ENCODE results near the gene PTH1R. TPM values are rescaled to one million over a fixed set of nuclear protein-coding genes. Genes with fewer than 3 reads are reported as not detected.
A peak's percentile ranks its signal among the peaks of the same experiment; 100 is the strongest.

The PTH1R gene
- total and polyA plus RNA-seq, 2 experiments from 2014 or later, result 0.60 to 1.3 TPM

- Histone ChIP-seq H3K4me2 (ENCODE audit: unreplicated experiment) (no peak overlapping the region), H3K9ac (no peak overlapping the region), H3K4me3 (no peak overlapping the region), H4K20me1 (ENCODE audit: insufficient read depth) (no peaks in the 10 kb centered on the region), H3K9me3 (ENCODE audit: low read depth) (peaks cover 3% of the 10 kb centered on the region), H3K9me2 (ENCODE audit: insufficient read depth) (no peaks in the 10 kb centered on the region), H3K36me3 (ENCODE audit: low read depth) (no peaks in the 10 kb centered on the region), H3F3A (ENCODE audit: insufficient read depth) (no peaks in the 10 kb centered on the region; the same call in 1 of the 2 replicates), H3K27me3 (replicated peaks; ENCODE audit: insufficient read depth) (no peaks in the 10 kb centered on the region), H3K27ac (no peak overlapping the region), H2AFZ (no peak overlapping the region), H3K4me1 (ENCODE audit: insufficient read depth) (no peaks in the 10 kb centered on the region; the same call in 1 of the 2 replicates), H3K79me2 (ENCODE audit: insufficient read depth) (no peaks in the 10 kb centered on the region)
- no peak for TF ChIP-seq EZH2 (IDR thresholded peaks at IDR 0.05; ENCODE audit: insufficient read depth, poor library complexity, severe bottlenecking)
- WGBS, 2 experiments (ENCODE audit: low coverage in 1 of 2, low lambda C conversion rate in 2 of 2, missing lambda C conversion rate in 2 of 2), result 79 to 80% methylated on average over 5 of the region's 5 CpGs
- no peak for DNase-seq
- in situ Hi-C loops (cut with MboI), result no loop called here
Observed at GRCh38 chr3:46847744-46848143, 29.8 kb upstream of the PTH1R start.

GRCh38 chr3:46848271-46849044 is 29.1 kb upstream of the PTH1R start:
- in situ Hi-C loops (cut with MboI), result no loop called here
- Histone ChIP-seq H4K20me1 (ENCODE audit: insufficient read depth) (no peaks in the 10 kb centered on the region), H3K27me3 (replicated peaks; ENCODE audit: insufficient read depth) (no peaks in the 10 kb centered on the region), H3K9me2 (ENCODE audit: insufficient read depth) (no peaks in the 10 kb centered on the region), H3K9me3 (ENCODE audit: low read depth) (no peaks in the 10 kb centered on the region), H2AFZ (no peak overlapping the region), H3K27ac (no peak overlapping the region), H3K36me3 (ENCODE audit: low read depth) (no peaks in the 10 kb centered on the region), H3K9ac (no peak overlapping the region), H3K79me2 (ENCODE audit: insufficient read depth) (no peaks in the 10 kb centered on the region), H3K4me3 (no peak overlapping the region), H3K4me1 (ENCODE audit: insufficient read depth) (no peaks in the 10 kb centered on the region; the same call in 1 of the 2 replicates), H3F3A (ENCODE audit: insufficient read depth) (no peaks in the 10 kb centered on the region; the same call in 1 of the 2 replicates), H3K4me2 (ENCODE audit: unreplicated experiment) (no peak overlapping the region)
- TF ChIP-seq EZH2 (IDR thresholded peaks at IDR 0.05; ENCODE audit: insufficient read depth, poor library complexity, severe bottlenecking) (no peak), EZH2phosphoT487 (IDR thresholded peaks at IDR 0.05; ENCODE audit: insufficient read depth, low read depth) (no peak)
- 70 to 71% methylated on average over 12 of the region's 12 CpGs for WGBS, 2 experiments (ENCODE audit: low coverage in 1 of 2, low lambda C conversion rate in 2 of 2, missing lambda C conversion rate in 2 of 2)
- DNase-seq, result peak; percentile 54

GRCh38 chr3:46849045-46849631 is 28.4 kb upstream of the PTH1R start:
- H3K9me3 ChIP-seq (ENCODE audit: low read depth), result no peaks in the 10 kb centered on the region
- no peaks in the 10 kb centered on the region; the same call in 1 of the 2 replicates for H3F3A ChIP-seq (ENCODE audit: insufficient read depth)
- no peak overlapping the region for H2AFZ ChIP-seq
- no peak for DNase-seq
- H3K36me3 ChIP-seq (ENCODE audit: low read depth), result no peaks in the 10 kb centered on the region
- TF ChIP-seq EZH2phosphoT487 (IDR thresholded peaks at IDR 0.05; ENCODE audit: insufficient read depth, low read depth) (no peak), EZH2 (IDR thresholded peaks at IDR 0.05; ENCODE audit: insufficient read depth, poor library complexity, severe bottlenecking) (no peak)
- H3K4me3 ChIP-seq, result no peak overlapping the region
- no peaks in the 10 kb centered on the region for H3K27me3 ChIP-seq (replicated peaks; ENCODE audit: insufficient read depth)
- no peak overlapping the region for H3K9ac ChIP-seq
- H3K4me1 ChIP-seq (ENCODE audit: insufficient read depth), result no peaks in the 10 kb centered on the region; the same call in 1 of the 2 replicates
- no peak overlapping the region for H3K27ac ChIP-seq
- in situ Hi-C loops (cut with MboI), result no loop called here
- H3K4me2 ChIP-seq (ENCODE audit: unreplicated experiment), result no peak overlapping the region
- no peaks in the 10 kb centered on the region for H4K20me1 ChIP-seq (ENCODE audit: insufficient read depth)
- no peaks in the 10 kb centered on the region for H3K9me2 ChIP-seq (ENCODE audit: insufficient read depth)
- no peaks in the 10 kb centered on the region for H3K79me2 ChIP-seq (ENCODE audit: insufficient read depth)
- WGBS, 2 experiments (ENCODE audit: low coverage in 1 of 2, low lambda C conversion rate in 2 of 2, missing lambda C conversion rate in 2 of 2), result 66 to 74% methylated on average over 7 of the region's 7 CpGs

- no peak overlapping the region for H3K4me2 ChIP-seq (ENCODE audit: unreplicated experiment)
- no peak for TF ChIP-seq EZH2phosphoT487 (IDR thresholded peaks at IDR 0.05; ENCODE audit: insufficient read depth, low read depth)
- TF ChIP-seq EZH2 (IDR thresholded peaks at IDR 0.05; ENCODE audit: insufficient read depth, poor library complexity, severe bottlenecking), result no peak
- WGBS, 2 experiments (ENCODE audit: low coverage in 1 of 2, low lambda C conversion rate in 2 of 2, missing lambda C conversion rate in 2 of 2), result 51 to 56% methylated on average over 7 of the region's 7 CpGs
Observed at GRCh38 chr3:46849686-46850467, 27.6 kb upstream of the PTH1R start.

More at GRCh38 chr3:46849686-46850467, 27.6 kb upstream of the PTH1R start:
- H3K27ac ChIP-seq, result no peak overlapping the region
- H3K9ac ChIP-seq, result no peak overlapping the region
- no peak overlapping the region for H2AFZ ChIP-seq
- no peaks in the 10 kb centered on the region for H3K9me2 ChIP-seq (ENCODE audit: insufficient read depth)
- no peaks in the 10 kb centered on the region for H3K79me2 ChIP-seq (ENCODE audit: insufficient read depth)
- no peak overlapping the region for H3K4me3 ChIP-seq
- in situ Hi-C loops (cut with MboI), result no loop called here
- H3K27me3 ChIP-seq (replicated peaks; ENCODE audit: insufficient read depth), result no peaks in the 10 kb centered on the region
- H3K4me1 ChIP-seq (ENCODE audit: insufficient read depth), result no peaks in the 10 kb centered on the region; the same call in 1 of the 2 replicates
- no peak for DNase-seq
- H4K20me1 ChIP-seq (ENCODE audit: insufficient read depth), result no peaks in the 10 kb centered on the region
- no peaks in the 10 kb centered on the region for H3F3A ChIP-seq (ENCODE audit: insufficient read depth)
- H3K36me3 ChIP-seq (ENCODE audit: low read depth), result no peaks in the 10 kb centered on the region
- H3K9me3 ChIP-seq (ENCODE audit: low read depth), result no peaks in the 10 kb centered on the region
